HEK293 (cell line): ENCODE results near the gene ZNF574.

Experiments
- CTCF ChIA-PET: fragments of 350-600 bp; formaldehyde crosslinking; extraction: SDS; loops from one replicate; lab custom pipeline; 2021; ENCODE audit warnings: antibody characterized with exemption; lab: Yijun Ruan, JAX
- POLR2A ChIA-PET: fragments of 300-600 bp; formaldehyde crosslinking; extraction: SDS; loops from one replicate; lab custom pipeline; 2020; ENCODE audit warnings: antibody characterized with exemption, inconsistent platforms; lab: Yijun Ruan, JAX
- H3K27ac ChIP-seq: fragments of 200-500 bp; sonication (Bioruptor generic); 2 replicates; pipeline ENCODE4 v1.5.1; 2014; ENCODE audit warnings: low read depth, low read length, control low read depth, inconsistent platforms; ENCODE audit errors: extremely low read depth
- H3K36me3 ChIP-seq, 2 experiments: fragments of 200-500 bp in 1 of 2; sonication (Bioruptor generic) in 1 of 2; 1 replicate in 1 of 2; 2 replicates in 1 of 2; pipeline ENCODE4 v1.5.1; 2014 to 2017; ENCODE audit warnings: inconsistent platforms in 2 of 2, low read length in 2 of 2; ENCODE audit not compliant: control insufficient read depth in 2 of 2, insufficient read depth in 1 of 2
- H3K4me1 ChIP-seq: fragments of 200-500 bp; sonication (Bioruptor generic); 2 replicates; pipeline ENCODE4 v1.5.1; 2014; ENCODE audit warnings: mild to moderate bottlenecking, low read length, inconsistent platforms; ENCODE audit not compliant: control insufficient read depth, insufficient read depth
- H3K4me3 ChIP-seq: 2 replicates; pipeline ENCODE4 v1.5.1; 2011; ENCODE audit warnings: low read depth, mild to moderate bottlenecking, control low read depth, low read length, moderate library complexity
- H3K9me3 ChIP-seq: fragments of 200-500 bp; sonication (Bioruptor generic); 2 replicates; pipeline ENCODE4 v1.5.1; 2014; ENCODE audit warnings: low read depth, low read length, inconsistent platforms; ENCODE audit not compliant: control insufficient read depth, insufficient read depth
- FEZF1 ChIP-seq: fragments of 450-650 bp; formaldehyde crosslinking; IDR thresholded peaks from 2 replicates; pipeline ENCODE4 v1.5.1; 2016; ENCODE audit warnings: missing biosample characterization, missing genetic modification characterization
- GFI1B ChIP-seq: fragments of 450-650 bp; formaldehyde crosslinking; IDR thresholded peaks from 2 replicates; pipeline ENCODE4 v1.5.1; 2016; ENCODE audit warnings: missing biosample characterization, missing genetic modification characterization
- HOXC10 ChIP-seq: sonication (generic); formaldehyde crosslinking; IDR thresholded peaks from 2 replicates; pipeline ENCODE4 v1.8.1; 2023; ENCODE audit warnings: mild to moderate bottlenecking, missing genetic modification reagents
- PATZ1 ChIP-seq: fragments of 450-650 bp; formaldehyde crosslinking; IDR thresholded peaks from 2 replicates; pipeline ENCODE4 v1.5.1; 2016; ENCODE audit warnings: missing biosample characterization, missing genetic modification characterization
- YY1 ChIP-seq: fragments of 450-650 bp; formaldehyde crosslinking; IDR thresholded peaks from 2 replicates; pipeline ENCODE4 v1.5.1; 2018; ENCODE audit warnings: missing biosample characterization, missing genetic modification characterization
- ZBTB26 ChIP-seq: fragments of 450-650 bp; formaldehyde crosslinking; optimal IDR thresholded peaks from 2 replicates; pipeline ENCODE3; 2016; ENCODE audit warnings: missing biosample characterization, mild to moderate bottlenecking, missing genetic modification characterization
- ZBTB48 ChIP-seq: fragments of 450-650 bp; formaldehyde crosslinking; IDR thresholded peaks from 2 replicates; pipeline ENCODE4 v1.5.1; 2016; ENCODE audit warnings: missing biosample characterization, missing genetic modification characterization
- ZBTB8A ChIP-seq: fragments of 450-650 bp; formaldehyde crosslinking; IDR thresholded peaks from 2 replicates; pipeline ENCODE4 v1.5.1; 2016; ENCODE audit warnings: missing biosample characterization, missing genetic modification characterization
- ZNF16 ChIP-seq: fragments of 450-650 bp; formaldehyde crosslinking; IDR thresholded peaks from 2 replicates; pipeline ENCODE4 v1.5.1; 2016; ENCODE audit warnings: low read depth, missing biosample characterization, missing genetic modification characterization
- ZNF2 ChIP-seq: fragments of 450-650 bp; formaldehyde crosslinking; IDR thresholded peaks from 2 replicates; pipeline ENCODE4 v1.5.1; 2016; ENCODE audit warnings: missing biosample characterization, missing genetic modification characterization
- ZNF239 ChIP-seq: fragments of 450-650 bp; formaldehyde crosslinking; IDR thresholded peaks from 2 replicates; pipeline ENCODE4 v1.5.1; 2016; ENCODE audit warnings: missing biosample characterization, missing genetic modification characterization
- ZNF311 ChIP-seq: fragments of 450-650 bp; formaldehyde crosslinking; IDR thresholded peaks from 2 replicates; pipeline ENCODE4 v1.5.1; 2017; ENCODE audit warnings: missing biosample characterization, missing genetic modification characterization, borderline replicate concordance
- ZNF324 ChIP-seq: fragments of 450-650 bp; formaldehyde crosslinking; IDR thresholded peaks from 2 replicates; pipeline ENCODE4 v1.5.1; 2016; ENCODE audit warnings: missing biosample characterization, missing genetic modification characterization
- ZNF335 ChIP-seq: fragments of 450-650 bp; formaldehyde crosslinking; conservative IDR thresholded peaks from 2 replicates; pipeline ENCODE4 v1.5.1; 2016; ENCODE audit warnings: missing biosample characterization, missing genetic modification characterization
- ZNF366 ChIP-seq: fragments of 450-650 bp; formaldehyde crosslinking; conservative IDR thresholded peaks from 2 replicates; pipeline ENCODE4 v1.5.1; 2016; ENCODE audit warnings: missing biosample characterization, missing genetic modification characterization
- ZNF391 ChIP-seq: fragments of 450-650 bp; formaldehyde crosslinking; IDR thresholded peaks from 2 replicates; pipeline ENCODE4 v1.5.1; 2016; ENCODE audit warnings: low read depth, missing biosample characterization, missing genetic modification characterization, borderline replicate concordance
- ZNF423 ChIP-seq: fragments of 450-650 bp; formaldehyde crosslinking; IDR thresholded peaks from 2 replicates; pipeline ENCODE4 v1.5.1; 2016; ENCODE audit warnings: missing biosample characterization, missing genetic modification characterization
- ZNF558 ChIP-seq: fragments of 450-650 bp; formaldehyde crosslinking; IDR thresholded peaks from 2 replicates; pipeline ENCODE4 v1.5.1; 2016; ENCODE audit warnings: missing biosample characterization, missing genetic modification characterization
- ZNF585B ChIP-seq: fragments of 450-650 bp; formaldehyde crosslinking; IDR thresholded peaks from 2 replicates; pipeline ENCODE4 v1.5.1; 2016; ENCODE audit warnings: missing biosample characterization, missing genetic modification characterization
- ZNF600 ChIP-seq: fragments of 450-650 bp; formaldehyde crosslinking; IDR thresholded peaks from 2 replicates; pipeline ENCODE4 v1.5.1; 2016; ENCODE audit warnings: missing biosample characterization, missing genetic modification characterization
- ZNF768 ChIP-seq: fragments of 450-650 bp; formaldehyde crosslinking; IDR thresholded peaks from 2 replicates; pipeline ENCODE4 v1.5.1; 2018; ENCODE audit warnings: missing biosample characterization, mild to moderate bottlenecking, missing genetic modification characterization
- ZXDB ChIP-seq: fragments of 450-650 bp; formaldehyde crosslinking; IDR thresholded peaks from 2 replicates; pipeline ENCODE4 v1.5.1; 2016; ENCODE audit warnings: missing biosample characterization, missing genetic modification characterization
- TF ChIP-seq, protein P1 (sequence below): fragments of 450-650 bp; formaldehyde crosslinking; IDR thresholded peaks from 2 replicates; pipeline ENCODE4; 2016; ENCODE audit warnings: missing biosample characterization, missing genetic modification characterization
- TF ChIP-seq, protein P2 (sequence below): fragments of 450-650 bp; formaldehyde crosslinking; IDR thresholded peaks from 2 replicates; pipeline ENCODE4 v1.5.1; 2016; ENCODE audit warnings: missing biosample characterization, missing genetic modification characterization, borderline replicate concordance
- TF ChIP-seq, protein P3 (sequence below): fragments of 450-650 bp; formaldehyde crosslinking; IDR thresholded peaks from 2 replicates; pipeline ENCODE4 v1.5.1; 2016; ENCODE audit warnings: missing biosample characterization, missing genetic modification characterization
- TF ChIP-seq, protein P4 (sequence below): fragments of 450-650 bp; formaldehyde crosslinking; IDR thresholded peaks from 2 replicates; pipeline ENCODE4 v1.5.1; 2017; ENCODE audit warnings: missing biosample characterization, missing genetic modification characterization
- TF ChIP-seq, protein P5 (sequence below): fragments of 450-650 bp; formaldehyde crosslinking; IDR thresholded peaks from 2 replicates; pipeline ENCODE4 v1.5.1; 2016; ENCODE audit warnings: missing biosample characterization, missing genetic modification characterization

ZNF574 gene

DNA sequence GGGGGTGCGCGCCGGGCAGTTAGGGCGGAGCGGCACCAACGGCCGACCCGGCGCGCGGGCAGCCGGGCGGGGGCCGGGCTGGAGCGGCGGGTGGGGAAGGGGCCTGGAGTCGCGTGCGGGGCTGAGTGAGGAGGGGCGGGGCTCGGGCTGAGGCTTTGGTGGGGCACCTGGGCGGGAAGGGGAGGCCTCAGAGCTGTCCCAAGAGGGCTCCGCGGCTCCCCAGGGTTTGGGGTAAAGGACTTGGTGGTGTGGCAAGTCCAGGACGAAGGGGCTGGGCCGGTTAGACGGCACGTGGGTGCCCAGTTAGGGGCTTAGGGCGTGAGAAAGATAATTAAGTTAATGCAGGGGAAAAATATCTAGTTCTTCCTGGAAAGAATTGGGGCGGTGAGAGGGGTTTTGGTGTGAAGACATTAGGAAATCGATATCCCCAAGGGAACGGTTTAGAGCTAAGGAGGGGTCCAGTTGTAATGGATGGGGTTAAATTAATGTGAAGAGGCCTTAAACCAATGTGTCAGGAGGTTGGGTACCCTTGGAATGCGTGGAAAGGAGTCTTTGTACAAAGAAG lies 496 bp downstream of the ZNF574 start:
- POLR2A ChIA-PET: interaction anchor here (0.6 to 1.8 kb wide), 25 partner anchors 8 to 347 kb away, joined by 3 to 9 read pairs (median 4); partner anchors contain the start of genes RABAC1 and RPS19
- Histone ChIP-seq H3K9me3 (no peaks in the 10 kb centered on the region), H3K4me1 (peaks cover 11% of the 10 kb centered on the region), H3K36me3 (peaks cover 35 to 36% of the 10 kb centered on the region in 2 experiments), H3K4me3 (peak overlapping the region; percentile 75), H3K27ac (peak overlapping the region; percentile 98)
- CTCF ChIA-PET: interaction anchor here (0.6 to 1.5 kb wide), 8 partner anchors 15 to 1792 kb away, joined by 3 to 6 read pairs (median 4); no protein-coding TSS in a partner anchor
- no peak for TF ChIP-seq ZNF239 (tag by site-specific recombination)
- TF ChIP-seq GFI1B: no peak
- no peak for TF ChIP-seq HOXC10 (CRISPR knock-in tag)
- TF ChIP-seq ZNF558 (tag by site-specific recombination): no peak
- TF ChIP-seq YY1 (tag by site-specific recombination): no peak
- no peak for TF ChIP-seq ZNF391 (tag by site-specific recombination)
- TF ChIP-seq, protein P1, sequence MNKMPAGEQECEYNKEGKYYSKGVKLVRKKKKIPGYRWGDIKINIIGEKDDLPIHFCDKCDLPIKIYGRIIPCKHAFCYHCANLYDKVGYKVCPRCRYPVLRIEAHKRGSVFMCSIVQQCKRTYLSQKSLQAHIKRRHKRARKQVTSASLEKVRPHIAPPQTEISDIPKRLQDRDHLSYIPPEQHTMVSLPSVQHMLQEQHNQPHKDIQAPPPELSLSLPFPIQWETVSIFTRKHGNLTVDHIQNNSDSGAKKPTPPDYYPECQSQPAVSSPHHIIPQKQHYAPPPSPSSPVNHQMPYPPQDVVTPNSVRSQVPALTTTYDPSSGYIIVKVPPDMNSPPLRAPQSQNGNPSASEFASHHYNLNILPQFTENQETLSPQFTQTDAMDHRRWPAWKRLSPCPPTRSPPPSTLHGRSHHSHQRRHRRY (tag by site-specific recombination): no peak
- no peak for TF ChIP-seq ZBTB26 (tag by site-specific recombination)
- TF ChIP-seq ZNF324: no peak
- TF ChIP-seq ZNF16 (tag by site-specific recombination): no peak
- TF ChIP-seq ZNF423 (tag by site-specific recombination): no peak
- TF ChIP-seq, protein P2, sequence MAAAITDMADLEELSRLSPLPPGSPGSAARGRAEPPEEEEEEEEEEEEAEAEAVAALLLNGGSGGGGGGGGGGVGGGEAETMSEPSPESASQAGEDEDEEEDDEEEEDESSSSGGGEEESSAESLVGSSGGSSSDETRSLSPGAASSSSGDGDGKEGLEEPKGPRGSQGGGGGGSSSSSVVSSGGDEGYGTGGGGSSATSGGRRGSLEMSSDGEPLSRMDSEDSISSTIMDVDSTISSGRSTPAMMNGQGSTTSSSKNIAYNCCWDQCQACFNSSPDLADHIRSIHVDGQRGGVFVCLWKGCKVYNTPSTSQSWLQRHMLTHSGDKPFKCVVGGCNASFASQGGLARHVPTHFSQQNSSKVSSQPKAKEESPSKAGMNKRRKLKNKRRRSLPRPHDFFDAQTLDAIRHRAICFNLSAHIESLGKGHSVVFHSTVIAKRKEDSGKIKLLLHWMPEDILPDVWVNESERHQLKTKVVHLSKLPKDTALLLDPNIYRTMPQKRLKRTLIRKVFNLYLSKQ (tag by site-specific recombination): no peak
- no peak for TF ChIP-seq ZNF768 (tag by site-specific recombination)
- TF ChIP-seq ZNF335 (tag by site-specific recombination): peak; percentile 75
- TF ChIP-seq ZNF2 (tag by site-specific recombination): no peak
- no peak for TF ChIP-seq ZNF311 (tag by site-specific recombination)
- TF ChIP-seq ZBTB8A (tag by site-specific recombination): peak; percentile 62
- 0 out of 2 replicates have a peak, but pooled peaks have one; percentile 19 for TF ChIP-seq PATZ1 (tag by site-specific recombination)
- 0 out of 2 replicates have a peak, but pooled peaks have one; percentile 36 for TF ChIP-seq ZBTB48 (tag by site-specific recombination)
- TF ChIP-seq FEZF1 (tag by site-specific recombination): no peak
- no peak for TF ChIP-seq ZNF585B
- TF ChIP-seq ZNF366 (tag by site-specific recombination): no peak
- TF ChIP-seq, protein P3, sequence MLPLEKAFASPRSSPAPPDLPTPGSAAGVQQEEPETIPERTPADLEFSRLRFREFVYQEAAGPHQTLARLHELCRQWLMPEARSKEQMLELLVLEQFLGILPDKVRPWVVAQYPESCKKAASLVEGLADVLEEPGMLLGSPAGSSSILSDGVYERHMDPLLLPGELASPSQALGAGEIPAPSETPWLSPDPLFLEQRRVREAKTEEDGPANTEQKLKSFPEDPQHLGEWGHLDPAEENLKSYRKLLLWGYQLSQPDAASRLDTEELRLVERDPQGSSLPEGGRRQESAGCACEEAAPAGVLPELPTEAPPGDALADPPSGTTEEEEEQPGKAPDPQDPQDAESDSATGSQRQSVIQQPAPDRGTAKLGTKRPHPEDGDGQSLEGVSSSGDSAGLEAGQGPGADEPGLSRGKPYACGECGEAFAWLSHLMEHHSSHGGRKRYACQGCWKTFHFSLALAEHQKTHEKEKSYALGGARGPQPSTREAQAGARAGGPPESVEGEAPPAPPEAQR (tag by site-specific recombination): no peak
- 0 out of 2 replicates have a peak, but pooled peaks have one; percentile 37 for TF ChIP-seq ZNF600
- TF ChIP-seq, protein P4, sequence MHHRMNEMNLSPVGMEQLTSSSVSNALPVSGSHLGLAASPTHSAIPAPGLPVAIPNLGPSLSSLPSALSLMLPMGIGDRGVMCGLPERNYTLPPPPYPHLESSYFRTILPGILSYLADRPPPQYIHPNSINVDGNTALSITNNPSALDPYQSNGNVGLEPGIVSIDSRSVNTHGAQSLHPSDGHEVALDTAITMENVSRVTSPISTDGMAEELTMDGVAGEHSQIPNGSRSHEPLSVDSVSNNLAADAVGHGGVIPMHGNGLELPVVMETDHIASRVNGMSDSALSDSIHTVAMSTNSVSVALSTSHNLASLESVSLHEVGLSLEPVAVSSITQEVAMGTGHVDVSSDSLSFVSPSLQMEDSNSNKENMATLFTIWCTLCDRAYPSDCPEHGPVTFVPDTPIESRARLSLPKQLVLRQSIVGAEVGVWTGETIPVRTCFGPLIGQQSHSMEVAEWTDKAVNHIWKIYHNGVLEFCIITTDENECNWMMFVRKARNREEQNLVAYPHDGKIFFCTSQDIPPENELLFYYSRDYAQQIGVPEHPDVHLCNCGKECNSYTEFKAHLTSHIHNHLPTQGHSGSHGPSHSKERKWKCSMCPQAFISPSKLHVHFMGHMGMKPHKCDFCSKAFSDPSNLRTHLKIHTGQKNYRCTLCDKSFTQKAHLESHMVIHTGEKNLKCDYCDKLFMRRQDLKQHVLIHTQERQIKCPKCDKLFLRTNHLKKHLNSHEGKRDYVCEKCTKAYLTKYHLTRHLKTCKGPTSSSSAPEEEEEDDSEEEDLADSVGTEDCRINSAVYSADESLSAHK: no peak
- TF ChIP-seq, protein P5, sequence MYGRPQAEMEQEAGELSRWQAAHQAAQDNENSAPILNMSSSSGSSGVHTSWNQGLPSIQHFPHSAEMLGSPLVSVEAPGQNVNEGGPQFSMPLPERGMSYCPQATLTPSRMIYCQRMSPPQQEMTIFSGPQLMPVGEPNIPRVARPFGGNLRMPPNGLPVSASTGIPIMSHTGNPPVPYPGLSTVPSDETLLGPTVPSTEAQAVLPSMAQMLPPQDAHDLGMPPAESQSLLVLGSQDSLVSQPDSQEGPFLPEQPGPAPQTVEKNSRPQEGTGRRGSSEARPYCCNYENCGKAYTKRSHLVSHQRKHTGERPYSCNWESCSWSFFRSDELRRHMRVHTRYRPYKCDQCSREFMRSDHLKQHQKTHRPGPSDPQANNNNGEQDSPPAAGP (tag by site-specific recombination): peak; percentile 67; the same call in 1 of the 2 replicates
- TF ChIP-seq ZXDB (tag by site-specific recombination): peak; percentile 17; the same call in 1 of the 2 replicates
